Measurements from ENCODE around the gene STKLD1.

DNA sequence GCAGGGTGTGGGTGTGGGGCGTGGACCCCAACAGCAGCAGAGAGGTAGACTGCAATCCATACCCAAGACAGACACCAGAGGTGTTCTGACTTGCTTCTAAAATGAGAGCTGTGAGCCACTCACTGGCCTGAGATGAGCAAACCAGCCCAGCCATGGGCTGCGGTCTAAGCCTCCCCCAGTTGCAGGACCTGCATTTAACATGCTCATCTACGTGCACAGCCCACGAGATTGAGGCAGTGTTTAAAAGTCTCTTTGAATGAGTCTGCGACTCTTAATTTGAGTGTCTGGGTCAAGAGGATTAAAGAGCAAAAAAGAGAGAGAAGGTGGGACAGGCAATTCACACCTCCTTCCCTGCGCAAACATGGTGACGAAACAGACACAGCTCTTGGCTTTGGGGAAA lies 6.2 kb upstream of the STKLD1 start:
- TF ChIP-seq YY1 (IDR thresholded peaks at IDR 0.05; ENCODE audit: insufficient read depth, insufficient read length), result no peak
- TF ChIP-seq SUZ12 (IDR thresholded peaks at IDR 0.05; ENCODE audit: extremely low read depth, insufficient read depth, insufficient read length), result no peak
- no peak for TF ChIP-seq ZNF274 (IDR thresholded peaks at IDR 0.05; ENCODE audit: low read depth, low read length)
